MV-4-11 (cell line): ENCODE results near the gene SMARCA4.
"Not testable (repeated sequence)": the region's sequence is repeated elsewhere in the genome, so short reads cannot be mapped to it uniquely, and the experiment has no call there.

Experiments
- DNase-seq: peaks from one replicate; lab custom pipeline; 2025; lab: John Stamatoyannopoulos, UW

Gene SMARCA4

DNA sequence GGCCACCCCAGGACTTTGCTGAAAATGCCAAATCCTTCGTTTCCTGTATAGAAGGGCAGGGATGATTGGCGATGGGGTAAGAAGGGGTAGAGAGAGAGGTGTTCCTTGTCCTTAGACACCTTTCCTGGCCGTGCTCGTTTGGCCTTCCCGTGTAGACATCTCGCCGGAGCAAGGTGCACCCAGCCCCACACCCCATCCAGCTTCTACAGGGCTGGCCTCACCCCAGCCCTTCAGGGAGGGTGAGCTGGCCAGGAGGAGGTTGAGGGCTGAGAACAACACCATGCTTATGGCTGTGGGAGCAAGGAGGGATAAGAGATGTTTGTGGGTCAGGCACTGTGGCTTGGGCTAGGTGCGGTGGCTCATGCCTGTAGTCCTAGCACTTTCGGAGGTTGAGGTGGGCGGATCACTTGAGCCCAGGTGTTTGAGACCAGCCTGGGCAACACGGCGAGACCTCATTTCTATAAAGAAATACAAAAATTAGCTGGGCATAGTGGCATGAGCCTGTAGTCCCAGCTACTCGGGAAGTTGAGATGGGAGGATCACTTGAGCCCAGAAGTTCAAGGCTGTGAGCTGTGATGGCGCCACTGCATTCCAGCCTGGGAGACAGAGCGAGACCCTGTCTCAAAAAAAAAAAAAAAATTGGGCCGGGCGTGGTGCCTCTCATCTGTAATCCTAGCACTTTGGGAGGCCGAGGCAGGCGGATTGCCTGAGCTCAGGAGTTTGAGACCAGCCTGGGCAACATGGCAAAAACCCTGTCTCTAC, 15.5 kb downstream of the SMARCA4 start:
- DNase-seq: no peak

DNA sequence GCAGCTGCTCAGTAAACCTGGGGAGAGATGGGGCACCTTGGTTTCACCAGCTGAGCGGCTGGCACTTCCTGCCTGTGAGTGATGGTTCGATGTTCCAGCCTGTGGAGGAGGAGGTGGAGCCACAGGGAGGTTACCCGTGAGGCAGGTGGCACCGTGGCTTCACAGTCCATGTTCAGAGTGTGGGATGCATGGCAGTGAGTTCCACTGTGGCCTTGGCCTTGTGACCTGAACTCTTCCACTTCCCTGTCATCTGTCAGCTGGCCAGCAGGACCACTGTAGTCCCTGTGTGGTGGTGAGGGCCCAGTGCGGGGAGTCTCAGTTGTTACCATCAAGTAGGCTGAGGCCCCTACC, 16.9 kb downstream of the SMARCA4 start:
- peak; percentile 36 for DNase-seq

DNA sequence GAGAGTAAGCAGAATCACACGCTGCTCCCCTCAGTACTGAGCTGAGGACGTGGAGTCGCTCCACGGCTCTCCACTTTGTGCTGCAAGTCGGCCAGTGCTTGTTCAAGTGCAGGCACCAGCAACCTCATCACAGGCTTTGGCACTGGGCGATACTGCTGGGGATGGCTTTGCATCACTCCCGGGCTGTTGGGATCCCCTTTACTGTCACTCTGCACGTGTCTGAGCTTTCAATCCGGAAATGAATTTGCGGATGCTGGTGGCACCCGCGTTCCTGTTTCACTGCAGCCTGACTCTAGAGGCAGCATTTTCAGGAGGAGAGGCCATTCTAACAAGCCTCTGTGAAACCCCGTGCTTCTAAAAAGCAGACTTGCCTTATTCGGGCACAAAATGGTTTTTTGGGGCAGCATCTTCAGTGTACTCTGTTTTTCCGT, 19.1 kb downstream of the SMARCA4 start:
- peak; percentile 97 for DNase-seq

DNA sequence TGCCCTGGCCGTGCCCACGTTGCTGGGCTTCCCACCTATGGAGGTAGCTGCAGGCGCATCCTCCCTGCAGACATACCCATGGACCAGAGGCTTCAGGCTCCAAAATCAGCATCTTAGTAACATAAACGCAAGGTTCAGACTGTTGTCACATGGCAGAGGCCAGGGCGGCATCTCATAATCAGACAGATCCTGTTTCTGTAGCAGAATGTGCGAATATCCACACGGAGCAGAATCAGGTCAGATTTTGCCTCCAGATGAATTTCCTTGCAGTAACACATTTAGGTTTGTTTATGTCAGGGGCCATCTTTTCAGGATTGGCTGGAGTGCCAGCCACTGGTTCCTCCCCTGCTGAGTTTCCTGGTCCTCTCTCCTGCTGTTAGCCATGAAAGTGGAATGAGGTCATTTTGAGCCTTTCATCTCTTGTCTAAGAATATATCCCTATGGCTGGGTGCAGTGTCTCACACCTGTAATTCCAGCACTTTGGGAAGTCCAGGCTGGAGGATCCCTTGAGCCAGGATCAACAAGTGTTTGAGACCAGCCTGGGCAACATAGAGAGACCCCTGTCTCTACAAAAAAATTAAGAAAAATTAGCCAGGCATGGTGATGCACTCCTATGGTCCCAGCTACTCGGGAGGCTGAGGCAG, 20.5 kb downstream of the SMARCA4 start:
- DNase-seq: no peak

DNA sequence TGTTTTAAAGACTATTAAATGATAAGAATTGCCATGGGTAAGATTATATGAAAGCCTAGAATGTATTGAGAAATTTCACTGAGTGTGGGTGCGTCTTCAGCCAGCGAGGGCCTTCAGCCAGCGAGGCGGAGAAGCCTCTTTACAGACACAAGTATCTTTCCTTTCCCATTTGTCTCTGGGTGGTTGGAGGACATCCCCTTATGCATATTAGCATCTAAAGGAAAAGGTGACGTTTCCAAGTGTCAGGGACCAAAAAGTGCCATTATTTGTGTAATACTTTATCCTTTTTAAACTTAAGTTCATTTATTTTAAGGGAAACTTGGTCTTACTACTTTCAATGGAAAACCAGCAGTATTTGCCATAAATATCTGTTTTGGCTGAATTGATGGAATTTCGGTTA, 22.2 kb downstream of the SMARCA4 start:
- no peak for DNase-seq

DNA sequence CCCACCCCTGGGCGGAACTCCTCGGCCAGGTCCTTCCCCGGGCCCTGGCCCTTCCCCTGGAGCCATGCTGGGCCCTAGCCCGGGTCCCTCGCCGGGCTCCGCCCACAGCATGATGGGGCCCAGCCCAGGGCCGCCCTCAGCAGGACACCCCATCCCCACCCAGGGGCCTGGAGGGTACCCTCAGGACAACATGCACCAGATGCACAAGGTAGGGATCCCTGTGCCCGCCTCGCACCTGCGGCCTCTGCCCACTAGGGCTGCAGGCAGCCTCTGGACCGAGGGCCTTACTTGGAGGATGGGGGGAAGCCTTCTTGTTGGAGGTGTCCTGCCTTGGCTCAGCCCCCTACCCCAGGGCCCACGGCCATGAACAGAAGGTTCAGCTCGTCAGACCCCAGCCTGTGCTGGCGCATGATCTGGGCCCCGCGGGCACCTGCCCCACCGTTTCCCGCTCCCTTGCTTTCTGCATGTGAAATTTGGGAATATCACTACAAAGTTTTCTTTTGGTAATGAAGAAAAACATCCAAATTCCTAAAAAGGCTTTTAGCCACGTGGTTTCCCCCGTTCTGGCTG, 23.4 kb downstream of the SMARCA4 start:
- DNase-seq: no peak

DNA sequence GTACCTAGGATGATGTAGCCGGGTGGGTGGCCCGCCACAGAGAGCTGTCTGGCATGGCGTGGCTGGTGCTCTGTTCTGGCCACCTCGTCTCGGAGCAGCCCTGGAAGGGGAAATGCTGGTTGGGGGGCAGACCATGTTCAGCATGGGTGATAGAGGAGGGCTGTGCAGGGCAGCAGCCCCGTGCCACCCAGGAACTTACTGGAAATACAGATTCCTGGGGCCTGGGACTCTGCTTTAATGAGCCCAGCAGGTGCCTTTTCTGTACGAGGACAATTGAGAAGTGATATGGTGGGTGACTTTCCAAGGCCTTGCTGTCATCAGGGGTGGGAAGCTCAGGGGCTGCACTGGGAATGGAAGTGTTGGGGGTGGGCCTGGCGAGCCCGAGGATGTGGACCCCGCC, 24.7 kb downstream of the SMARCA4 start:
- DNase-seq: no peak

DNA sequence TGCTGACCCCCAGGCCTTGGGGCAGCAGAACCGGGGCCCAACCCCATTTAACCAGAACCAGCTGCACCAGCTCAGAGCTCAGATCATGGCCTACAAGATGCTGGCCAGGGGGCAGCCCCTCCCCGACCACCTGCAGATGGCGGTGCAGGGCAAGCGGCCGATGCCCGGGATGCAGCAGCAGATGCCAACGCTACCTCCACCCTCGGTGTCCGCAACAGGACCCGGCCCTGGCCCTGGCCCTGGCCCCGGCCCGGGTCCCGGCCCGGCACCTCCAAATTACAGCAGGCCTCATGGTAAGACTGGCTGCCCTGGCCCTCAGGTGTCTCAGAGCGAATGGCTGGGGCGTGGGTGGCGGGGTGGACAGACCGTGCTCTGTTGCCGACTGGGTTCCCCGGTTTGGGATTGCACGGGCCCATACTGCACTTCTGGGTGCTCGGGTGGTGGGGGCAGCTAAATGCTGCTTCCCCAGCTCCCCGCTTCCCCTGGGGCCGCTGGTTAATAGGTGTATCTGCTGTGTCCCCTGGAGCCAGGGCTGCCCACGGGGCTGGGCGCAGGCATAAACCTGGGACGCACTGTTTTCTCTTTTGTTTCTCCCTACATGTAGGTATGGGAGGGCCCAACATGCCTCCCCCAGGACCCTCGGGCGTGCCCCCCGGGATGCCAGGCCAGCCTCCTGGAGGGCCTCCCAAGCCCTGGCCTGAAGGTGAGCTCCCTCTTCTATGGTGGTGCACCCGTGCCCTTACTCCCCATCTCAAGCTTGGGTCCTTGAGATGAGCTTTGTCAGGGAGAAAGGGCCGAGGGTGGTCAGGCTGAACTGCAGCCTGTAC, 25.7 kb downstream of the SMARCA4 start:
- no peak for DNase-seq

DNA sequence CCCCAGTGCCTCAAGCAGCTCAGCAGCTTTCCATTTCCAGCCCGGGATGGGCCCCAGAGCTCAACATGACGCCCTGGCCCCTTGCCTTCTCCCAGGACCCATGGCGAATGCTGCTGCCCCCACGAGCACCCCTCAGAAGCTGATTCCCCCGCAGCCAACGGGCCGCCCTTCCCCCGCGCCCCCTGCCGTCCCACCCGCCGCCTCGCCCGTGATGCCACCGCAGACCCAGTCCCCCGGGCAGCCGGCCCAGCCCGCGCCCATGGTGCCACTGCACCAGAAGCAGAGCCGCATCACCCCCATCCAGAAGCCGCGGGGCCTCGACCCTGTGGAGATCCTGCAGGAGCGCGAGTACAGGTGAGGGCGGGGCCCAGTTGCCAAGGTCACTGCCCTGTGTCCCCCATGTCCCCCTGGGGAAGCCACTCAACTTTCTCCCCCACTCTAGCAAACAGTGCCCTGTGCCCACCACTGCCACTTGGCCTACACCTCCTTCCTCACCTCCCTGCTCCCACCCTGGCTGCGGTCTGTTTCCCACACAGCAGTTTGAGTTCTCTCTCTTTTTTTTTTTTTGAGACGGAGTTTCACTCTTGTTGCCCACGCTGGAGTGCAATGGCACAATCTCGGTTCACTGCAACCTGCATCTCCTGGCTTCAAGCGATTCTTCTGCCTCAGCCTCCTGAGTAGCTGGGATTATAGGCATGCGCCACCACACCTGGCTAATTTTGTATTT, 26.9 kb downstream of the SMARCA4 start:
- no peak for DNase-seq

DNA sequence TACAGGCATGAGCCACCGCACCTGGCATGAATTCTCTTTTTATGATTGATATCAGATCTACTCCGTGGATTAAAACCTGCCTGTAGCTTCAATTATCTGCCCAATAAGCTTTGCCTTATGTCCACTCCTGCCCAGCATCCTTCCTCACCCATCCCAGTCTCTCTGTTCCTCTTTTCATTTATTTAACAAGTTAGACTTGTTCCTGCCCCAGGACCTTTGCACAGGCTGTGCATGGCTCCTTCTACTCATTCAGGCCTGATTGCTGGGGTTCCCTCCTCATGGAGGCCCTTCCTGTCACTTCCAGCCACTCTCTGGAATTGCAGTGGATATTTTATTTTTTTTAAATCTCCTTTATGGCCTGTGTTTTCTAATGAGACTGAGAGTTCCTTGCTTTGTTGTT, 27.6 kb downstream of the SMARCA4 start:
- DNase-seq: no peak

DNA sequence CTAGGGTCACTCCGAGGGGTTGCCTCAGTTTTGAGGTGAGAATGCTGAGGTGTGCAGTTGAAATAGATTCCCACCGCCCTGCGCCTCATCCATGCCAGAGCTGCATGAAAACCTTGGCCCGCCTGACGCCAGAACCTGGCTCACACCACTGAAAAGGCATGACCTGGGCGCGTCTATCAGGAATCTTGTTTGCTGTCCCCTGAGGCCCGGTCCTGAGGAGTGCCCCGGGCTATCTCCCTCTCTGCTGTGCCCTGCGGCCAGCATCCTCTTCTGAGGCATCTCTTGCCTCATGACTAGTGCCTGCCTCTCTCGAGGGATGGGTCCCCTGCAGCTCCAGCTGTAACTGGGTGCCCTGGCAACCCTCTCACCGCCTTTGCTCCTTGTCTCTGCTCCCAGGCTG, 28.1 kb downstream of the SMARCA4 start:
- no peak for DNase-seq

DNA sequence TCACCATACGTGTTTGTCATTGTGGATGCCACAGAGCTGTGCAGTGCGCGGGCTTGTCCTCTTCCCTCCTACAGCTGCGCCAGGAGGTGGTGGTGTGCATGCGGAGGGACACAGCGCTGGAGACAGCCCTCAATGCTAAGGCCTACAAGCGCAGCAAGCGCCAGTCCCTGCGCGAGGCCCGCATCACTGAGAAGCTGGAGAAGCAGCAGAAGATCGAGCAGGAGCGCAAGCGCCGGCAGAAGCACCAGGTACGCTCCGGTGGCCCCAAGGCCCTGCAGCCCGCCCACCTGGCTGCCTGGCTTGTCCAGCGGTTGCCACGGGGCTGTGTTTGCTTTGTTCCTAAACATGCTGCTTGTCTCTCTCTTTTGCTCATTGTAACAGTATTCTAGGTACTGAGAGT, 30.2 kb downstream of the SMARCA4 start:
- DNase-seq: no peak

DNA sequence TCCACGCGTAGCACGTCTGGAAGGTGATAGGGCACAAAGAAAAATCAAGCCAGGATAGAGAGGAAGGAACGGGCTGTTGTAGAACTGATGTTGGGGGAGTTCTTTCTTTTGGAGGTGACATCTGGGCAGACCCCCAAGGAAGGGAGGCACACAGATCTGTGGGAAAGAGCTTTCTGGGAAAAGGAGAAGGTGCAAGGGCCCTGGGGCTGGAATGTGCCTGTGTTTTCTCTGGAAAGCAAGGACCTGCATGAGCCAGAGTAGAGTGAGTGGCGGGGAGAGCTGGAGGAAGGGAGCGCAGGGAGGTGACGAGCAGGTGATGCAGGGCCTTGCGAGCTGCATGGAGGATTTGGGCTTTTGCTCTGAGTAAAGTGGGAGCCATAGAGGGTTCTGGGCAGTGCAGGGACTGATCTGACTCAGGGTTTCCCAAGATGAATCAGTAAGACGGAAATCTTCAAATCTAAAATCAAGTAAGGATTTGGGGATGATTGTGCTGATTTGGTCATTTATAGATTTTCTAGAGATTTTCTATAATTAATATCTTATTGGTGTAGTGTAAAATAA, 30.8 kb downstream of the SMARCA4 start:
- DNase-seq: no peak

DNA sequence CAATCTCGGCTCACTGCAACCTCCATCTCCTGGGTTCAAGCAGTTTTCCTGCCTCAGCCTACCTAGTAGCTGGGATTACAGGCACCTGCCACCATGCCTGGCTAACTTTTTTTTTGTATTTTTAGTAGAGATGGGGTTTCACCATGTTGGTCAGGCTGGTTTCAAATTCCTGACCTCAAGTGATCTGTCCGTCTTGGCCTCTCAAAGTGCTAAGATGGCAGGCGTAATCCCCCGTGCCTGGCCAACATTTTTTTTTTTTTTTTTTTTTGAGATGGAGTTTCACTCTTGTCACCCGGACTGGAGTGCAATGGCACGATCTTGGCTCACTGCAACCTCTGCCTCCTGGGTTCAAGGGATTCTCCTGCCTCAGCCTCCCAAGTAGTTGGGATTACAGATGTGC, 31.3 kb downstream of the SMARCA4 start:
- DNase-seq: not testable (repeated sequence)

DNA sequence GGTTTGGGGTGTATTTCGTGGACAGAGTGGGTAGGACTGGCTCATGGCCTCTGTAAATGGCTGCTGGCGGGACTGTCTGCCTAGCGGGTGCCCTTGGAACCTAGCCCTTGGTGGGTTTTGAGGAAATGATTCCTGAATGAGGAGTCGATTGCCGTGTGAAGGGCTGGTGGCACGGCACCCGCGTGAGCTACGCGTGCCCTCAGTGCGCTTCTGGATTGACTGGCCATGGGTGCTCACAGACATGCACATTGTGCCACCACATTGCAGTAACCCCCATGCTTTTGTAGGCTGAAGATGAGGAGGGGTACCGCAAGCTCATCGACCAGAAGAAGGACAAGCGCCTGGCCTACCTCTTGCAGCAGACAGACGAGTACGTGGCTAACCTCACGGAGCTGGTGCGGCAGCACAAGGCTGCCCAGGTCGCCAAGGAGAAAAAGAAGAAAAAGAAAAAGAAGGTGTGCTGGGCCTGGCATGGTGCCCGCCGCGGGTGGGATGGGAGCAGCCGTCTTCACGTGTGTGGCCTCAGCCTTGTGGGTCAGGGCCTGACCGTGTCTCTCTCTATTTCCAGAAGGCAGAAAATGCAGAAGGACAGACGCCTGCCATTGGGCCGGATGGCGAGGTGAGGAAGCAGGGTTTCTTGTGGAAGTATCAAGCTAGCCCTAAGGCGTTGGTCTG, 35.2 kb downstream of the SMARCA4 start:
- peak; percentile 48 for DNase-seq

DNA sequence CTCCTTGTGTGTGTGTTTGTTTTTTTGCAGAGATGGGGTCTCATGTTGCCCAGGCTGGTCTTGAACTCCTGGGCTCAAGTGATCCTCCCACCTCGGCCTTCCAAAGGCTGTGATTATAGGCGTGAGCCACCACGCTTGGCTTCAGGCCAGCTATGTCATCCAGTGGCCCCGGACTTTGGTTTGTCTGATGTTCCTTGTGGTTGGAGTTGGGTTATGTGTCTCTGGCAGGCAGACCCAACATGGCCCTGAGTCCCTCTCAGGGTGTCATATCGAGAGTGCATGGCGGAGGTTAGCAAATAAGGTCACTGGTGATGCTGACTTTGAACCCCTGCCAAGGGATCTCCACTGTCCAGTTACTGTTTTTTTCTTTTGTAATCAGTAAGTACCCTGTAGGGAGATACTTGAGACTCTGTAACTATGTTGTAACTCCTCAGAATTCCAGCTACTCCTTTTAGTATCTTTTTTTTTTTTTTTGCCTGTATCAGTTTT, 37.3 kb downstream of the SMARCA4 start:
- peak; percentile 17 for DNase-seq

DNA sequence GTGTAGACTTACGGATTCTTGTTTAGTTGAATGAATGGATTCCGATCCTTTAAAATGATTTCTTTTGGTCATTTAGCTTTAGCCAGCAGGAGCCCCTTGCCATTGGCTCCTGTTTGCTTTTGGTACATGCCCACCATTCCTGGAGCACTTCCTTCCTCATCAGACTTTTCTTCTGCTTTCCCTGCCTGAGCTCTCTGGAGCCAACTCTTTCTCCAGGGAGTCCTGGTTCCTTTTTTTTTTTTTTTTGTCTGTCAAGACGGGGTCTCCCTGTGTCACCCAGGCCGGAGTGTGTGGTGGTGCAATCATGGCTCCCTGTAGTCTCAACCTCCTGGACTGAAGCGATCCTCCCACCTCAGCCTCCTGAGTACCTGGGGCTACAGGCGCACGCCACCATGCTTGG, 37.8 kb downstream of the SMARCA4 start:
- no peak for DNase-seq

DNA sequence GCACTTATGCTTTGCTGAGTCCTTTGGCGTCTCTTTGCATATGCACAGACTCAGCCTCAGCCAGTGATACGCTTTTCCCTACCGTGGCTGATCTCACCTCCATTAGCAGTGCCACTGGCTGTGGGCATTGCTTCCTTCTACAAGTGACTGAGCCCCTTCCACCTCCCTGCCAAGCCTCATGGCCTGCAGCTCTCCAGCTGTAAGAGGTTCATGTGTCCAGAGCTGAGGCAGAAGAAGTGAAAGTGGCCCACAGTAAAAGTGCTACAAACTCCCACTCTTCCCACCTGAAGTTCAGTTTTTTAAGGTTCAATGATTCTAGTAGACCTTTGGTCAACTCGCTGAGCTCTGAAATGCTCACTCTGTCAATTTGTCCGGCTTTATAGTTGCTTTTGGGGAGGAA, 44.7 kb downstream of the SMARCA4 start:
- peak; percentile 56 for DNase-seq

DNA sequence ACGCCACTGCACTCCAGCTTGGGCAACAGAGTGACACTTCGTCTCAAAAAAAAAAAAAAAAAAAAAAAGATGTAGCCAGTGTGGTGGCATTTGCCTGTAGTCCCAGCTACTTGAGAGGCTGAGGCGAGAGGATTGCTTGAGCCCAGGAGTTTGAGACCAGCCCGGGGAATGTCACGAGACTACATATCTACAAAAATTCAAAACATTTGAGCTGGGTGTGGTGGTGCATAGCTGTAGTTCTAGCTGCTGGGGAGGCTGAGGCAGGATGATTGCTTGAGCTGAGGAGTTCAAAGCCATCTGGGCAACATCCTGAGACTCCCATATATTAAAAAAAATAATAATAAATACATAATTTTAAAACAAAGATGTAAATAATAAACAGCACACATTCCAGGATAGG, 46.6 kb downstream of the SMARCA4 start:
- DNase-seq: no peak

DNA sequence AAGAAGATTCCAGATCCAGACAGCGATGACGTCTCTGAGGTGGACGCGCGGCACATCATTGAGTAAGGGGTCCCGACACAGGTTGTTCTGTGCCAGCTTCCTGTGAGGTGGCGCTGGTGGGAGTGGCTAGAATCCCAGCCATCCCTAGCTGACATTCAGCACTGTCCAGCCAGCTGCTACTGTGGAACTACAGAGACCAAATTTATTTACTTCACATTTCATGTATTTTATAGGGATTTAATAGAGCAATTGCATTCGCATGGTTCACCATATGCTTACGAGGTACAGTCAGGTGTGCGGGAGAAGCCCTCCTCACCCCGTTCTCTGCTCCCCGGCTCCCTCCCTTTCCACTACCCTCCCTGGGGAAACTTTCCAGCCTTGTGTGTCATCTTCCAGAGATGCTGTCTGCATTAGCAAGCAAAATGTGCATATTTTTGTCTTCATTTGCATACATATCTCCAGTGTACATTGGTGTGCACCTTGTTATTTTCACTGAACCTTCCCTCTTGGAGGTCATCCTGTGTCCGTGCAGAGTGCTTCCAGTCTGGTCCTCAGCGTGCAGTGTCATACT, 47.2 kb downstream of the SMARCA4 start:
- no peak for DNase-seq

DNA sequence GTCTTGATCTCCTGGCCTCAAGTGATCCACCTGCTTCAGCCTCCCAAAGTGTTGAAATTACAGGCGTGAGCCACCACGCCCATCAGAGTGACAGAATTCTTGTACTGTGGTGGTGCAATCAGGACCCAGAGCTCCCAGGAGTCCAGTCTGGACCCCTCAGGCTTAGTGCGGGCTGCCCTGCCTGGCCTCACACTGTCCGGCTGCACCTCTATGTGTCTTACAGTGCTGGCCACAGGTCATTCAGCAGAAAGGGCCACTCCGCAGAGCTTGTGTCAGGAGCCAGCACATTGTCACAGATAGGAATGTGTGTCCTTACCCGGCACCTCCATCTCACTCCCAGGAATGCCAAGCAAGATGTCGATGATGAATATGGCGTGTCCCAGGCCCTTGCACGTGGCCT, 49.2 kb downstream of the SMARCA4 start:
- no peak for DNase-seq
